Measurements from ENCODE around the gene CLDN11. TPM values are rescaled to one million over a fixed set of nuclear protein-coding genes. Genes with fewer than 3 reads are reported as not detected.

The CLDN11 gene
- polyA plus RNA-seq, 2 donors, result 0.49 to 1.2 TPM

GRCh38 chr3:170463011-170463410 lies 44.3 kb downstream of the CLDN11 start:
- no peaks in the 10 kb centered on the region for H3K27me3 ChIP-seq (ENCODE audit: control insufficient read depth in 1 of 2, insufficient read depth in 2 of 2, low read length in 2 of 2)
- H3K4me1 ChIP-seq (ENCODE audit: control insufficient read depth in 2 of 2, insufficient read depth in 2 of 2, low read length in 1 of 2), result no peaks in the 10 kb centered on the region
- H3K4me3 ChIP-seq (ENCODE audit: low read depth in 1 of 2, low read length in 2 of 2), result no peak overlapping the region
- no peaks in the 10 kb centered on the region for H3K9me3 ChIP-seq (ENCODE audit: control insufficient read depth in 2 of 2, insufficient read depth in 1 of 2, low read depth in 1 of 2, low read length in 1 of 2)
- H3K36me3 ChIP-seq (ENCODE audit: control insufficient read depth in 2 of 2, insufficient read depth in 2 of 2, low read length in 1 of 2), result no peaks in the 10 kb centered on the region
- H3K27ac ChIP-seq (ENCODE audit: low read depth in 2 of 2, low read length in 1 of 2), result no peak overlapping the region
- 69 to 73% methylated on average over 4 of the region's 4 CpGs for WGBS, 2 donors

GRCh38 chr3:170465955-170466354 lies 47.3 kb downstream of the CLDN11 start:
- WGBS, 2 donors, result 67 to 71% methylated on average over 3 of the region's 3 CpGs
- Histone ChIP-seq H3K4me1 (ENCODE audit: control insufficient read depth in 2 of 2, insufficient read depth in 2 of 2, low read length in 1 of 2) (no peaks in the 10 kb centered on the region), H3K9me3 (ENCODE audit: control insufficient read depth in 2 of 2, insufficient read depth in 1 of 2, low read depth in 1 of 2, low read length in 1 of 2) (no peaks in the 10 kb centered on the region), H3K4me3 (ENCODE audit: low read depth in 1 of 2, low read length in 2 of 2) (no peak overlapping the region), H3K27me3 (ENCODE audit: control insufficient read depth in 1 of 2, insufficient read depth in 2 of 2, low read length in 2 of 2) (no peaks in the 10 kb centered on the region), H3K27ac (ENCODE audit: low read depth in 2 of 2, low read length in 1 of 2) (no peak overlapping the region), H3K36me3 (ENCODE audit: control insufficient read depth in 2 of 2, insufficient read depth in 2 of 2, low read length in 1 of 2) (no peaks in the 10 kb centered on the region)

- Histone ChIP-seq H3K4me1 (ENCODE audit: control insufficient read depth in 2 of 2, insufficient read depth in 2 of 2, low read length in 1 of 2) (no peaks in the 10 kb centered on the region), H3K27me3 (ENCODE audit: control insufficient read depth in 1 of 2, insufficient read depth in 2 of 2, low read length in 2 of 2) (no peaks in the 10 kb centered on the region), H3K27ac (ENCODE audit: low read depth in 2 of 2, low read length in 1 of 2) (no peak overlapping the region), H3K36me3 (ENCODE audit: control insufficient read depth in 2 of 2, insufficient read depth in 2 of 2, low read length in 1 of 2) (no peaks in the 10 kb centered on the region), H3K4me3 (ENCODE audit: low read depth in 1 of 2, low read length in 2 of 2) (no peak overlapping the region), H3K9me3 (ENCODE audit: control insufficient read depth in 2 of 2, insufficient read depth in 1 of 2, low read depth in 1 of 2, low read length in 1 of 2) (no peaks in the 10 kb centered on the region)
- 78% methylated on average over 14 of the region's 14 CpGs for WGBS, 2 donors
These were observed 48.3 kb downstream of the CLDN11 start for GRCh38 chr3:170467007-170467406.

GRCh38 chr3:170467571-170468147 lies 49.0 kb downstream of the CLDN11 start:
- Histone ChIP-seq H3K4me1 (ENCODE audit: control insufficient read depth in 2 of 2, insufficient read depth in 2 of 2, low read length in 1 of 2) (no peaks in the 10 kb centered on the region), H3K36me3 (ENCODE audit: control insufficient read depth in 2 of 2, insufficient read depth in 2 of 2, low read length in 1 of 2) (no peaks in the 10 kb centered on the region), H3K4me3 (ENCODE audit: low read depth in 1 of 2, low read length in 2 of 2) (no peak overlapping the region), H3K27ac (ENCODE audit: low read depth in 2 of 2, low read length in 1 of 2) (no peak overlapping the region), H3K9me3 (ENCODE audit: control insufficient read depth in 2 of 2, insufficient read depth in 1 of 2, low read depth in 1 of 2, low read length in 1 of 2) (no peaks in the 10 kb centered on the region), H3K27me3 (ENCODE audit: control insufficient read depth in 1 of 2, insufficient read depth in 2 of 2, low read length in 2 of 2) (no peaks in the 10 kb centered on the region)
- WGBS, 2 donors, result 69 to 71% methylated on average over 7 of the region's 7 CpGs

- Histone ChIP-seq H3K36me3 (ENCODE audit: control insufficient read depth in 2 of 2, insufficient read depth in 2 of 2, low read length in 1 of 2) (no peaks in the 10 kb centered on the region), H3K27ac (ENCODE audit: low read depth in 2 of 2, low read length in 1 of 2) (no peak overlapping the region), H3K9me3 (ENCODE audit: control insufficient read depth in 2 of 2, insufficient read depth in 1 of 2, low read depth in 1 of 2, low read length in 1 of 2) (no peaks in the 10 kb centered on the region), H3K4me3 (ENCODE audit: low read depth in 1 of 2, low read length in 2 of 2) (no peak overlapping the region), H3K4me1 (ENCODE audit: control insufficient read depth in 2 of 2, insufficient read depth in 2 of 2, low read length in 1 of 2) (peaks cover 0 to 3% of the 10 kb centered on the region in 2 donors), H3K27me3 (ENCODE audit: control insufficient read depth in 1 of 2, insufficient read depth in 2 of 2, low read length in 2 of 2) (no peaks in the 10 kb centered on the region)
- 43 to 47% methylated on average over 5 of the region's 5 CpGs for WGBS, 2 donors
These were observed 50.7 kb downstream of the CLDN11 start for GRCh38 chr3:170469151-170470062.

- H3K27me3 ChIP-seq (ENCODE audit: control insufficient read depth in 1 of 2, insufficient read depth in 2 of 2, low read length in 2 of 2), result no peaks in the 10 kb centered on the region
- H3K4me1 ChIP-seq (ENCODE audit: control insufficient read depth in 2 of 2, insufficient read depth in 2 of 2, low read length in 1 of 2), result peaks cover 0 to 3% of the 10 kb centered on the region in 2 donors
- no peaks in the 10 kb centered on the region for H3K36me3 ChIP-seq (ENCODE audit: control insufficient read depth in 2 of 2, insufficient read depth in 2 of 2, low read length in 1 of 2)
- 47 to 50% methylated on average over 9 of the region's 9 CpGs for WGBS, 2 donors
- no peaks in the 10 kb centered on the region for H3K9me3 ChIP-seq (ENCODE audit: control insufficient read depth in 2 of 2, insufficient read depth in 1 of 2, low read depth in 1 of 2, low read length in 1 of 2)
- H3K4me3 ChIP-seq (ENCODE audit: low read depth in 1 of 2, low read length in 2 of 2), result no peak overlapping the region
- no peak overlapping the region for H3K27ac ChIP-seq (ENCODE audit: low read depth in 2 of 2, low read length in 1 of 2)
These were observed 51.7 kb downstream of the CLDN11 start for GRCh38 chr3:170470063-170471016.

GRCh38 chr3:170471149-170471548 lies 52.5 kb downstream of the CLDN11 start:
- H3K36me3 ChIP-seq (ENCODE audit: control insufficient read depth in 2 of 2, insufficient read depth in 2 of 2, low read length in 1 of 2), result no peaks in the 10 kb centered on the region
- no peaks in the 10 kb centered on the region for H3K27me3 ChIP-seq (ENCODE audit: control insufficient read depth in 1 of 2, insufficient read depth in 2 of 2, low read length in 2 of 2)
- no peak overlapping the region for H3K27ac ChIP-seq (ENCODE audit: low read depth in 2 of 2, low read length in 1 of 2)
- no peak overlapping the region for H3K4me3 ChIP-seq (ENCODE audit: low read depth in 1 of 2, low read length in 2 of 2)
- H3K9me3 ChIP-seq (ENCODE audit: control insufficient read depth in 2 of 2, insufficient read depth in 1 of 2, low read depth in 1 of 2, low read length in 1 of 2), result no peaks in the 10 kb centered on the region
- 55 to 66% methylated on average over 3 of the region's 3 CpGs for WGBS, 2 donors
- H3K4me1 ChIP-seq (ENCODE audit: control insufficient read depth in 2 of 2, insufficient read depth in 2 of 2, low read length in 1 of 2), result peaks cover 0 to 3% of the 10 kb centered on the region in 2 donors

- Histone ChIP-seq H3K4me1 (ENCODE audit: control insufficient read depth in 2 of 2, insufficient read depth in 2 of 2, low read length in 1 of 2) (peaks cover 0 to 3% of the 10 kb centered on the region in 2 donors), H3K9me3 (ENCODE audit: control insufficient read depth in 2 of 2, insufficient read depth in 1 of 2, low read depth in 1 of 2, low read length in 1 of 2) (no peaks in the 10 kb centered on the region)
- 50 to 55% methylated on average over 3 of the region's 3 CpGs for WGBS, 2 donors
These were observed 54.7 kb downstream of the CLDN11 start for GRCh38 chr3:170473358-170473757.

GRCh38 chr3:170475092-170475685 lies 56.5 kb downstream of the CLDN11 start:
- H3K27ac ChIP-seq (ENCODE audit: low read depth in 2 of 2, low read length in 1 of 2), result no peak overlapping the region
- peaks cover 0 to 3% of the 10 kb centered on the region in 2 donors for H3K4me1 ChIP-seq (ENCODE audit: control insufficient read depth in 2 of 2, insufficient read depth in 2 of 2, low read length in 1 of 2)
- 44 to 59% methylated on average over 3 of the region's 3 CpGs for WGBS, 2 donors
- no peak overlapping the region for H3K4me3 ChIP-seq (ENCODE audit: low read depth in 1 of 2, low read length in 2 of 2)
- no peaks in the 10 kb centered on the region for H3K27me3 ChIP-seq (ENCODE audit: control insufficient read depth in 1 of 2, insufficient read depth in 2 of 2, low read length in 2 of 2)
- H3K36me3 ChIP-seq (ENCODE audit: control insufficient read depth in 2 of 2, insufficient read depth in 2 of 2, low read length in 1 of 2), result no peaks in the 10 kb centered on the region
- no peaks in the 10 kb centered on the region for H3K9me3 ChIP-seq (ENCODE audit: control insufficient read depth in 2 of 2, insufficient read depth in 1 of 2, low read depth in 1 of 2, low read length in 1 of 2)

More at GRCh38 chr3:170473358-170473757, 54.7 kb downstream of the CLDN11 start:
- H3K27me3 ChIP-seq (ENCODE audit: control insufficient read depth in 1 of 2, insufficient read depth in 2 of 2, low read length in 2 of 2), result no peaks in the 10 kb centered on the region
- H3K27ac ChIP-seq (ENCODE audit: low read depth in 2 of 2, low read length in 1 of 2), result no peak overlapping the region
- no peak overlapping the region for H3K4me3 ChIP-seq (ENCODE audit: low read depth in 1 of 2, low read length in 2 of 2)
- no peaks in the 10 kb centered on the region for H3K36me3 ChIP-seq (ENCODE audit: control insufficient read depth in 2 of 2, insufficient read depth in 2 of 2, low read length in 1 of 2)

Data from esophagus (tissue), 2 donors.